Renal pelvis (tissue), 4 donors: ENCODE results near the gene ZC3H10. TPM values are rescaled to one million over a fixed set of nuclear protein-coding genes. Genes with fewer than 3 reads are reported as not detected.
"Not testable (repeated sequence)": the region's sequence is repeated elsewhere in the genome, so short reads cannot be mapped to it uniquely, and the experiment has no call there.

Experiments
- DNase-seq: peaks from one replicate; pipeline ENCODE4 v3.0.0-alpha.2; 2013
- polyA plus RNA-seq, 3 donors: library from polyadenylated mRNA; unstranded; fragments of 120-200 nt; gene quantifications; one replicate each; pipeline ENCODE4 v1.2.1, GENCODE V29; 2013; ENCODE audit not compliant: insufficient read length in 3 of 3

The ZC3H10 gene
- polyA plus RNA-seq, 3 donors, result 6.1 to 7.4 (median 6.9) TPM

- DNase-seq, result no peak
Measured at GRCh38 chr12:56152756-56153677, 35.0 kb downstream of the ZC3H10 start.

GRCh38 chr12:56153678-56154065 lies 35.6 kb downstream of the ZC3H10 start:
- DNase-seq, result no peak

- no peak for DNase-seq
Measured at GRCh38 chr12:56154246-56154771, 36.2 kb downstream of the ZC3H10 start.

GRCh38 chr12:56154818-56155217 lies 36.8 kb downstream of the ZC3H10 start:
- DNase-seq, result no peak

GRCh38 chr12:56155256-56155845 lies 37.3 kb downstream of the ZC3H10 start:
- no peak for DNase-seq

- DNase-seq, result not testable (repeated sequence)
Measured at GRCh38 chr12:56156464-56157200, 38.6 kb downstream of the ZC3H10 start.

GRCh38 chr12:56157201-56158028 lies 39.3 kb downstream of the ZC3H10 start:
- DNase-seq, result peak; percentile 94

GRCh38 chr12:56158029-56158925 lies 40.2 kb downstream of the ZC3H10 start, which contains the start of gene MYL6:
MYL6 (plus strand) TSS chr12:56158359; CDS start chr12:56158402, 43 bp downstream.
- DNase-seq, result peak; percentile 99

- peak; percentile 58 for DNase-seq
Measured at GRCh38 chr12:56158926-56159461, 40.9 kb downstream of the ZC3H10 start.

GRCh38 chr12:56159482-56160192 lies 41.6 kb downstream of the ZC3H10 start:
- no peak for DNase-seq

- DNase-seq, result no peak
Measured at GRCh38 chr12:56160193-56160763, 42.2 kb downstream of the ZC3H10 start.

GRCh38 chr12:56160894-56161689 lies 43.0 kb downstream of the ZC3H10 start:
- no peak for DNase-seq

- DNase-seq, result no peak
Measured at GRCh38 chr12:56161690-56162351, 43.8 kb downstream of the ZC3H10 start.

GRCh38 chr12:56162468-56163290 lies 44.6 kb downstream of the ZC3H10 start:
- no peak for DNase-seq

- no peak for DNase-seq
Measured at GRCh38 chr12:56163533-56164344, 45.7 kb downstream of the ZC3H10 start.

GRCh38 chr12:56164345-56164729 lies 46.3 kb downstream of the ZC3H10 start:
- DNase-seq, result no peak
